ENCODE measurements around the gene KCNH3. TPM values are rescaled to one million over a fixed set of nuclear protein-coding genes. Genes with fewer than 3 reads are reported as not detected.
"Not testable (repeated sequence)": the region's sequence is repeated elsewhere in the genome, so short reads cannot be mapped to it uniquely, and the experiment has no call there.

Gene KCNH3
- total RNA-seq, 2 experiments from 2014 or later: 0.57 to 0.91 TPM

DNA sequence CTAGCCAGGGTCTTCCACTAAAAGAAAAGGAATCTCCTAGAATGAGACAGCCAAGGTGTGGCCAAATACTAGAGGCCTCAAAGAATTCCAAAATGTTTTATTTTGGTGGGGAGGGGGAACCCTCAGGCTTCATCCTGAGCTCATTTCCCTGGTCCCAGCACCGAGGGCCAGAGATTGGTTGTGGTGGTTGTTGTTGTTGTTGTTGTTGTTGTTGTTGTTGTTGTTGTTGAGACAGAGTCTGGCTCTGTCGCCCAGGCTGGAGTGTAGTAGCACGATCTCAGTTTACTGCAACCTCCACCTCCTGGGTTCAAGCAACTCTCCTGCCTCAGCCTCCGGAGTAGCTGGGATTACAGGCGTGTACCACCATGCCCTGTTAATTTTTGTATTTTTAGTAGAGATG lies 4.7 kb upstream of the KCNH3 start:
- H3K27ac Mint-ChIP-seq; H3K36me3 Mint-ChIP-seq (ENCODE audit: low read depth); H3K9me3 Mint-ChIP-seq; DNase-seq; H3K4me3 Mint-ChIP-seq; H3K4me1 Mint-ChIP-seq (ENCODE audit: low read depth); intact Hi-C loops (cut with micrococcal nuclease): not testable (repeated sequence)
- CTCF ChIA-PET: interaction anchor here (0.5 to 1.5 kb wide), 4 partner anchors 9 to 175 kb away, joined by 3 to 4 read pairs (median 3); no protein-coding TSS in a partner anchor
- H3K27me3 Mint-ChIP-seq (ENCODE audit: low read depth): peaks cover 17% of the 10 kb centered on the region

DNA sequence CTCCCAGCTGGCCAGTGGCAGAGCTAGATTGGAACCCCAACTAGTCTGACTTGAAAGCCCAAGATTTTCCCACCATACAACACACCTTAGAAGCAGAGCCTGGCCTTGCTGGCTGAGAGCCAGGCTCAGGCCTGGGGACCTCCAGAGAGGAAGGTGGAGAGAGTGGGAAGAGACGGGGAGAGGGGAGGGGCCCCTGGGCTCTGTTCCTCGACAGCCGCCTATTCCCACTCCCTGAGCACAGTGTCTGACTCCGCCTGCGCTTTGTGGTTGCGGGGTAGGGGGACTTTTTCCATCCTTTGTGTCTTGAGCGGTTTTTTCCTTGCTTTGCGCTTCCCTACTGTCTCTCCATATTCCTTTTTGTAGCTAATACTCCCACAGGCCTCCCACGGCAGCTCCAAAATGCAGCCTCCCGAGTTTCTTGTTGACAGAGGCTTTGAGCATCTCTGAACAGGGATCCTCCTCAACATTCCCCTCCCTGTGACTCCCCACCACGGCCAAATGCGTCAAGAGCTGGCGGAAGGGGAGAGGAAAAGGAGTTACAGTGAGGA lies 4.0 kb upstream of the KCNH3 start:
- H3K9me3 Mint-ChIP-seq: no peaks in the 10 kb centered on the region
- no peak for DNase-seq
- intact Hi-C loops (cut with micrococcal nuclease): no loop called here
- H3K27ac Mint-ChIP-seq: no peak overlapping the region
- H3K4me3 Mint-ChIP-seq: no peak overlapping the region
- H3K36me3 Mint-ChIP-seq (ENCODE audit: low read depth): no peaks in the 10 kb centered on the region
- peaks cover 22% of the 10 kb centered on the region for H3K27me3 Mint-ChIP-seq (ENCODE audit: low read depth)
- H3K4me1 Mint-ChIP-seq (ENCODE audit: low read depth): peaks cover 4% of the 10 kb centered on the region
- CTCF ChIA-PET: interaction anchor here (0.5 to 1.8 kb wide), 6 partner anchors 45 to 198 kb away, joined by 3 to 7 read pairs (median 4); partner anchors contain the start of gene C1QL4

DNA sequence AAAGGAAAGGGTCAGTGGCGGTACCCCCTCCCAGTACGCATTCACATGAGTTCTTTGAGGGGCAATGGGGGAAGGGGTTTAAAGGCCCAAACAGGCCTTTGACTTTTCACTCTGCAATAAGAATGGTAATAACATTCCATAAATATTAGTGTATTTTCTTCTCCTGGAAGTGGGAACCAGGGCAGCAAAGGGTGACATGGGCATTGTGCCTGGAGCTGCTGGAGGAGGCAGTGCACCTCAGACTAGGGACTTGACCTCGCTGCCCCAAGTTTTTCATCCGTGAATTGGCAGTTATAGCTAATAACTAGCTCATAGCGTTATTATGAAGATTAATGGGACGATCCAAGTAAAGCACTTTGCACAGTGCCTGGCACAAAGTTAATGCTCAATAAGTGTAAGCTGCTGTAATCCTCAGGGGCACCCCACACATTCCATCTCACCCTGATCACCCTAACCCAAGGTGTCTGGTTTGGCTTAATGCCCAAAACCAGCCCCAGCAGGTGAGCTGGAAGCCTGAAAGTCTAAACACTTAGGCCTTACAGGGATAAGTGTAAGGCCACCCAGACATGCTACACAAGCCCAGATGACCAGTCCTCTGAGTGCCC lies 2.8 kb upstream of the KCNH3 start:
- CTCF ChIA-PET: interaction anchor here (1.2 to 1.8 kb wide), 4 partner anchors 66 to 197 kb away, joined by 3 to 16 read pairs (median 6); no protein-coding TSS in a partner anchor
- DNase-seq: no peak
- Mint-ChIP-seq H3K9me3 (no peaks in the 10 kb centered on the region), H3K36me3 (ENCODE audit: low read depth) (no peaks in the 10 kb centered on the region), H3K27ac (no peak overlapping the region), H3K27me3 (ENCODE audit: low read depth) (peaks cover 26% of the 10 kb centered on the region), H3K4me3 (no peak overlapping the region), H3K4me1 (ENCODE audit: low read depth) (peaks cover 7% of the 10 kb centered on the region)
- intact Hi-C loops (cut with micrococcal nuclease): no loop called here

- CTCF ChIA-PET: interaction anchor here (1.2 kb wide), 2 partner anchors 65 to 170 kb away, joined by 3 to 16 read pairs; no protein-coding TSS in a partner anchor
- Mint-ChIP-seq H3K4me1 (ENCODE audit: low read depth) (peaks cover 7% of the 10 kb centered on the region), H3K27me3 (ENCODE audit: low read depth) (peaks cover 26% of the 10 kb centered on the region), H3K27ac (no peak overlapping the region), H3K9me3 (no peaks in the 10 kb centered on the region), H3K4me3 (no peak overlapping the region), H3K36me3 (ENCODE audit: low read depth) (no peaks in the 10 kb centered on the region)
- DNase-seq: no peak
- intact Hi-C loops (cut with micrococcal nuclease): no loop called here
Measured at GRCh38 chr12:49536526-49537071, 2.2 kb upstream of the KCNH3 start.

- intact Hi-C loops (cut with micrococcal nuclease): no loop called here
- H3K9me3 Mint-ChIP-seq: no peaks in the 10 kb centered on the region
- H3K4me3 Mint-ChIP-seq: peak overlapping the region; percentile 56
- no peak for DNase-seq
- CTCF ChIA-PET: interaction anchor here (0.6 to 1.2 kb wide), 3 partner anchors 44 to 171 kb away, joined by 3 to 16 read pairs (median 5); no protein-coding TSS in a partner anchor
- H3K27me3 Mint-ChIP-seq (ENCODE audit: low read depth): peaks cover 26% of the 10 kb centered on the region
- no peak overlapping the region for H3K27ac Mint-ChIP-seq
- no peaks in the 10 kb centered on the region for H3K36me3 Mint-ChIP-seq (ENCODE audit: low read depth)
- H3K4me1 Mint-ChIP-seq (ENCODE audit: low read depth): peaks cover 7% of the 10 kb centered on the region
Measured at GRCh38 chr12:49537231-49537751, 1.5 kb upstream of the KCNH3 start.

DNA sequence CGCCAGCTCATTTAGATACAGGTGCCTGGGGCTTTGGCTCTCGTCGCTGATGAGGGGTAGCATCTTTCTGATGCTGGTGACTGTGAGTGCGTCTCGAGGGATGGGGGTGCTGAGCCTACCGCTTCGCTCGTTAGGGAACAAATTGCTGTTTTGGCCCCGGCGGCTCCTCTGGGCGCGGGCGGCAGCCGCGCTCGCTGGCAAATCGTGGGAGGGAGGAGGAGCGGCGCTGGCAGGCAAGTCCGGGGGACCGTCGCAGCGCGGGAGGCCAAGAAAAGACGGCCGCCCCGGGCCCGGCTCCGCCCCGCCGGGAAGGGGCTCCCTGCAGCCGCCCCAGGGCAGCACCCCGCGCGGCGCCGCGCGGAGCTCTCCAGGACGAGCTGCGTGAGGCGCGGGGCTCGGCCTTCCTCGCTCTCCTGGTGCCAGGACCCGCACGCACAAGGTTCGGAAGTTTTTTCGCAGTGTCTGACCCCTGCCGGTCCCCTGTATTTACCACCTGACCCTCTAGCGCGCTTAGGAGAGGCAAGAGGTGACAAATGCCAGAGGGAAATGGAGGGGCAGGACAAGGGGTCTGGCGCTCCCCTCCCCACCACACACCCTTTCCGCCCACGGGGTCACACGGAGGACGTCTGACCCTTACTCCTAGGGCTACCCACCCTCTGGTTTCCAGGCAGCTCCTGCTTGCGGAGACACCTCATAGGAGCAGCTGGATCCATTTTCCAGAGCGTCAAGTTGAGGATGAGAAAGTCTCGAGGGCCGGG lies 899 bp upstream of the KCNH3 start:
- intact Hi-C loops (cut with micrococcal nuclease): no loop called here
- CTCF ChIA-PET: interaction anchor here (0.6 to 1.2 kb wide), 3 partner anchors 43 to 180 kb away, joined by 3 to 5 read pairs (median 3); no protein-coding TSS in a partner anchor
- H3K27ac Mint-ChIP-seq: no peak overlapping the region

DNA sequence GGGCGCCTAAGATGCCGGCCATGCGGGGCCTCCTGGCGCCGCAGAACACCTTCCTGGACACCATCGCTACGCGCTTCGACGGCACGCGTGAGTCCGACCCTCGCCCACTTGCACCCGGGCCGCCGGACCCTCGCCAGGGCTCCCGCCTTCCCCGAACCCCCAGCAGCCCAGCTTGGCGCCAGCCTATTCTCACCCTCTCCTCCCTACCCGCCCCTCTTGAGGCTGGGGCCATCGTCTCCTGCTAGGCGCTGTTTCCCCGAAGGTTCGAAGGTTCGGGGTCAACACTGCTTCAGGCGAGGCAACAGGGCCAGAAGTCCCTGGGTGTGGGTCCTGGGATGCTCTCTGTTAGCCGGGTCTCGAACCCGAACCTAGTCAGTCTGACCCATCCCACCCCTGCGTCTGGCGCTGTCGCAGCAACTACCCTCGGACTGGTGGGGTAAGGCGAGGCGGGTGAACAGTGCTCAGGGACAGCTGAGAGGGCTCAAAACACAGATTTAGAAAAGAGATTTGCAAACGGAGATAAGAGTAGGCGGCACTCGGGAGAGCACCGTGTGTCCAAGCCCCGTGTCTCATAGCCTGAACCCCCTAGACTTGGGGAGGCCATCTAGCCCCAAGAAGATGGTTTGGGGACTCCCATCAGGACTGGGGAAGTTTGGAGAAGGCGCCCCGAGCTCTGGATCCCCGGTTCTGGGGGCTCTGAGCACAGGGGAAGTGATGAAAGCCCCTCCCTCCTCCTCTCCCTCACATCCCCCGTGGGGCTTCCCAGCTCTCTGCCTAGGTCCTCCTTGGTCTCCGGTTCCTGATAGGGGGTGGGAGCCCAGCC lies 787 bp downstream of the KCNH3 start:
- Mint-ChIP-seq H3K27ac (no peak overlapping the region), H3K27me3 (ENCODE audit: low read depth) (peaks cover 26% of the 10 kb centered on the region), H3K4me1 (ENCODE audit: low read depth) (peaks cover 13% of the 10 kb centered on the region), H3K4me3 (peak overlapping the region; percentile 42), H3K9me3 (no peaks in the 10 kb centered on the region), H3K36me3 (ENCODE audit: low read depth) (no peaks in the 10 kb centered on the region)
- intact Hi-C loops (cut with micrococcal nuclease): no loop called here
- no peak for DNase-seq
- CTCF ChIA-PET: interaction anchor here (1.2 kb wide), 1 partner anchor 181 kb away, joined by 3 read pairs; no protein-coding TSS in a partner anchor

More for the DNA sequence above, 899 bp upstream of the KCNH3 start:
- Mint-ChIP-seq H3K4me1 (ENCODE audit: low read depth) (peaks cover 8% of the 10 kb centered on the region), H3K4me3 (peak overlapping the region; percentile 63), H3K36me3 (ENCODE audit: low read depth) (no peaks in the 10 kb centered on the region), H3K27me3 (ENCODE audit: low read depth) (peaks cover 26% of the 10 kb centered on the region), H3K9me3 (no peaks in the 10 kb centered on the region)
- DNase-seq: no peak

DNA sequence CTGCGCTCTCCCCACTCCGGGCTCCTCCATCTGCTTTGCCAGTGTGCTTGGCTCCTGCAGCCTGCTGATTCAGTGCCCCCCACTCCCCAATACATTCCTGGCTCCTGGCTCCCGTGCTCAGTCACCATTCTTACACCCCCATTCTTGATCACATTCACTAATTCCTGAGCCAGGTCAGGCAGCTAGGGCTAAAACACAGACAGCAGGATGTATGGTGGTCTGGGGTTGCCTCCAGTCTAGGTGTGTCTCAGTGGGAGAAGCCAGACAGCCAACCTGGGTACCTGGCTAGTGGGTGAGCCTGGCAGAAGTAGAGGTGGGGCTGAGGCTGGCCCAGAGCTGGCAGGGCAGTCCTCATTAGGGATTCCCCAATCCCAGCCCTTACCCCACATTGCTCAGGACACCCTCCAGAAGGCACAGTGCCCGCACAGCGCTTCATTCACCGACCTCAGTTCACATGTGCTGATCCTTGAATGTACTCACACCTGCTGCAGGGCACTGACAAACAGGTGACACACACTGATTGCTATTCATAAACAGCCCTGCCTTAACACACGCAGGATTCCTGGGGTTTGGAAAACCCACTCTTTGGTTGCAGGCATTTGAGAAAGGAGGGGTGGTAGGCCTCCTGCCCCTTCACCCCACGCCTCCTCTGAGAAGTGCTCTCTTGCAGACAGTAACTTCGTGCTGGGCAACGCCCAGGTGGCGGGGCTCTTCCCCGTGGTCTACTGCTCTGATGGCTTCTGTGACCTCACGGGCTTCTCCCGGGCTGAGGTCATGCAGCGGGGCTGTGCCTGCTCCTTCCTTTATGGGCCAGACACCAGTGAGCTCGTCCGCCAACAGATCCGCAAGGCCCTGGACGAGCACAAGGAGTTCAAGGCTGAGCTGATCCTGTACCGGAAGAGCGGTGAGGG lies 1.7 kb downstream of the KCNH3 start:
- CTCF ChIA-PET: no interaction called here
- intact Hi-C loops (cut with micrococcal nuclease): no loop called here
- Mint-ChIP-seq H3K27ac (no peak overlapping the region), H3K9me3 (no peaks in the 10 kb centered on the region), H3K4me3 (peak overlapping the region; percentile 13), H3K36me3 (ENCODE audit: low read depth) (no peaks in the 10 kb centered on the region), H3K4me1 (ENCODE audit: low read depth) (peaks cover 13% of the 10 kb centered on the region), H3K27me3 (ENCODE audit: low read depth) (peaks cover 26% of the 10 kb centered on the region)
- no peak for DNase-seq

DNA sequence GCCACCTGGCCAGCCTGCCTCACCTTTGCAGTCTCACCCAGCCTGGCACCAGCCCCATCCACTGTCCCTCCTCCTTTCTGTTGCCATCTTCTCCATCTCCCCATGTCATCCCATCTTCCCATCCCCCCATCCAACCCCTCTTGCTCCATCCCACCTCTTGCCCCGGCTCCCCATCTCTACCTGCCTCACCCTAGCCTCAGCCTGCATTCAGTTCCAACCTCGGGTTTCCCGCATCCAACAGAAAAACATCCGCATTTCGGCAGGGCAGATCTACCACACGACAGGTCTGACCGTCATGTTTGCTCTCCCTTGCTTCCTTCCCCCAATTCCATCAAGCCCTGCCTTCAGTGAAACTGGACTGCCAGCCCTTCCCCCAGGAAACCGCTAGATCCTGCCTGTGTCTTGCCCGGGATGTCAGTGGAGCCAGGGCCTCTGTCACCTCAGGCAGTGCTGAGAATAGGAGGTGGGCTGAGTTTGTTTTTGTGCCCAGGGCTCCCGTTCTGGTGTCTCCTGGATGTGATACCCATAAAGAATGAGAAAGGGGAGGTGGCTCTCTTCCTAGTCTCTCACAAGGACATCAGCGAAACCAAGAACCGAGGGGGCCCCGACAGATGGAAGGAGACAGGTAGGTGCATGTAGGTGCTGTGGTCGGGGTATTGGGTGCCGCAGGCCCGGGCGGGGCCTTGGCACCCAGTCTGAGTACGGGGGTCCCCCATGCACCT lies 2.5 kb downstream of the KCNH3 start:
- Mint-ChIP-seq H3K27me3 (ENCODE audit: low read depth) (peaks cover 24% of the 10 kb centered on the region), H3K9me3 (no peaks in the 10 kb centered on the region), H3K27ac (no peak overlapping the region), H3K4me3 (no peak overlapping the region), H3K4me1 (ENCODE audit: low read depth) (peaks cover 13% of the 10 kb centered on the region), H3K36me3 (ENCODE audit: low read depth) (no peaks in the 10 kb centered on the region)
- intact Hi-C loops (cut with micrococcal nuclease): no loop called here
- CTCF ChIA-PET: no interaction called here
- DNase-seq: no peak

GRCh38 chr12:49541911-49542505 lies 3.2 kb downstream of the KCNH3 start:
- Mint-ChIP-seq H3K27me3 (ENCODE audit: low read depth) (peaks cover 20% of the 10 kb centered on the region), H3K4me1 (ENCODE audit: low read depth) (peaks cover 13% of the 10 kb centered on the region), H3K4me3 (no peak overlapping the region), H3K27ac (no peak overlapping the region), H3K9me3 (no peaks in the 10 kb centered on the region), H3K36me3 (ENCODE audit: low read depth) (no peaks in the 10 kb centered on the region)
- intact Hi-C loops (cut with micrococcal nuclease): no loop called here
- no peak for DNase-seq
- CTCF ChIA-PET: no interaction called here
